HG03064 (cell line): Measurements from ENCODE around the gene IL5RA.

Source experiments
- ATAC-seq: cut with Tn5 transposase; IDR thresholded peaks from one replicate; pipeline ENCODE4 v1.9.1; 2021; ENCODE audit warnings: low read depth; ENCODE audit not compliant: unreplicated experiment

The IL5RA gene

GRCh38 chr3:3069723-3070122 is 40.5 kb downstream of the IL5RA start:
- ATAC-seq, result no peak

- no peak for ATAC-seq
Measured at GRCh38 chr3:3068358-3068881, 41.8 kb downstream of the IL5RA start.

GRCh38 chr3:3066910-3067309 is 43.3 kb downstream of the IL5RA start:
- no peak for ATAC-seq

GRCh38 chr3:3066378-3066777 is 43.8 kb downstream of the IL5RA start:
- ATAC-seq, result no peak

GRCh38 chr3:3065876-3066275 is 44.3 kb downstream of the IL5RA start:
- no peak for ATAC-seq

GRCh38 chr3:3064297-3064696 is 45.9 kb downstream of the IL5RA start:
- no peak for ATAC-seq

- no peak for ATAC-seq
Measured at GRCh38 chr3:3059645-3060044, 50.5 kb downstream of the IL5RA start.

- ATAC-seq, result no peak
Measured at GRCh38 chr3:3053974-3054373, 56.2 kb downstream of the IL5RA start.

- ATAC-seq, result no peak
Measured at GRCh38 chr3:3038201-3038991, 71.8 kb downstream of the IL5RA start.

- no peak for ATAC-seq
Measured at GRCh38 chr3:3037156-3037555, 73.0 kb downstream of the IL5RA start.

GRCh38 chr3:3031326-3031725 is 78.8 kb downstream of the IL5RA start:
- ATAC-seq, result no peak

GRCh38 chr3:3027976-3028567 is 82.1 kb downstream of the IL5RA start:
- ATAC-seq, result peak; percentile 89

GRCh38 chr3:3023111-3023745 is 86.9 kb downstream of the IL5RA start:
- ATAC-seq, result no peak

- ATAC-seq, result no peak
Measured at GRCh38 chr3:3020209-3020608, 90.0 kb downstream of the IL5RA start.
